GM19395 (cell line): ENCODE measurements around the gene MLLT6.
"Not testable (repeated sequence)": the region's sequence is repeated elsewhere in the genome, so short reads cannot be mapped to it uniquely, and the experiment has no call there.

Experiments
- ATAC-seq: cut with Tn5 transposase; IDR thresholded peaks from one replicate; pipeline ENCODE4 v1.9.1; 2021; ENCODE audit warnings: mild to moderate bottlenecking, moderate library complexity; ENCODE audit not compliant: unreplicated experiment

The MLLT6 gene

GRCh38 chr17:38725066-38725465, 20.0 kb downstream of the MLLT6 start:
- no peak for ATAC-seq

DNA sequence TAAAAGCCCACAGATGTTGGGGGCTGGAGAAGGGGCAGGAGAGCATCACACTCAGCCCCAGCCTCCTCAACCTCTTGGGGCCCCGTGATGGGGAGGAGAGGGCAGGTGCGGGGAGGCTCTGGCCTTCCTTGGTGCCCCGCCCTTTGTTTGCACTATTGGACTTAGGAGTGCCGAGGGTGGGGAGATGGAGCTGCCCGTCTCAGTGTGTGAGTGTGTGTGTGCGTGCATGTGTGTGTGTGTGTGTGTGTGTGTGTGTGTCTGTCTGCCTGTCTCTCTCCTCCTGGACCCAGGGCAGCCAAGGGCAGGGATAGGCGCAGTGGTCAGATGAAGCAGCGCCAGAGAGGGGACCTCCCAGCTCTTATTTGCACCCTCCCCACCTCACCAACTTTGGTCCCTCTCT, 21.1 kb downstream of the MLLT6 start:
- not testable (repeated sequence) for ATAC-seq

DNA sequence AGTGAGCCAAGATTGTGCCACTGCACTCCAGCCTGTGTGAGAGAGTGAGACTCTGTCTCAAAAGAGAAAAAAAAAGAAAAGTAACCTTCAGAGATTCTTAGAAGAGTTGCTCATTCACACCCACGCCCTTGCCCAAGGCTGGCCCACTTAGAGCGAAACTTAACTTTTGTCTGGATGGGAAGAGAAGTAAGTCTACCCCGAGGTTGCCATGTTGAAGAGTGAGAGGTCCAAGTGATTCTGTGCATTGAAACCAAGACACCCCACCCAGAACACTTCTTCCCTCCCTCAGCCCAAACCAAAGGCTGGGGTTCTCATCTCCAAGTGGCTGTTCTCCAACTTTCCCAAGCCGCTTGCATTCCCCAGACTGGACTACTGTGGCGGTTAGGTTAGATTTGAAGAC, 22.7 kb downstream of the MLLT6 start:
- no peak for ATAC-seq

DNA sequence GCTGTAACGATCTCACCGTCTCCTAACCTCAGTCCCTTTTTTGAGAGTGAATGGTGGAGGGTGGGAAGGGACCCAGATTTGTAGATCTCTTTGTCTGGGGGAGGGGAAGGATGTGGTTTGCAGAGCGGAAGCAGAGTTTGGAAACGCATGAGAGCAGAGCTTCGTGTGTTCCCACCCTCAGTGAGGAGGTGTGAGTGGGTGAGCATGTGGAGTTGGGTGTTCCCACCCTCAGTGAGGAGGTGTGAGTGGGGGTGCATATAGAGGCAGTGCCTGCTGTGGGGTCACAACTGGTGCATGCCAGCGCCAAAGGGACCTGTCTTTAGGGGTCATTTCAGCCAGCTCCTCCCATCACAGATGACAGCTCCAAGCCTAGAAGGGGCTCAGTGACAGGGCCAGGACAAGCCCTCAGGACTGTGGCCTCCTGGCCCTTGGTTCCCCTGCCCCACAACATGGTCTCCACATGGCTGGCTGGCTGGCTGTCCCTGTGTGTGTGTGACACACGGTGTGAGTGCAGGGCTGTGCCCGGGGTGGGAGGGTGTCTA, 23.3 kb downstream of the MLLT6 start:
- no peak for ATAC-seq

DNA sequence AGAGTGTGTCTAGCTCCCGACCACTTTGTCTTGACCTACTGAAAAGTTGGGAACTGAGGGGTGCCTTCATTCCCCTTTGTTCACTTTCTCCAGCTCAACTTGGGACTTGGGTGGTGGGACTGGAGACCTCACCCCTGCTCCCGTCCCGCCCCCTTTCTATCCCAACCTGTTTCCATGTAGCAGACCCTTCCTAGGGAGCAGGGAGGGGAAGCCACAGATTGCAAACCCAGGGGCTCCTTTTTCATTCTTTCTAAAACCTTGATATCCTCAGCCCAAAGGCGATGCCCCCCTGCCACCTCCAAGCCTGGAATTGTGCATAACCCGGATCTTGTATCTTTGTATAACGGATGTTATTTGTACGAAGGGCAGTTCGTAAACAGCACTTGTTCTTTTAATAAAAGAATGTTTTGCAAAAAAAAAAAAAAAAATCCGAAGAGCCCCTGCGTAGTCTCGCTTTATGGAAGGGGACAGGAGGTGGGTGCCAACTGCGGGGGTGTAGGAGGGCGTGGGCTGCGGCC, 24.4 kb downstream of the MLLT6 start:
- no peak for ATAC-seq

DNA sequence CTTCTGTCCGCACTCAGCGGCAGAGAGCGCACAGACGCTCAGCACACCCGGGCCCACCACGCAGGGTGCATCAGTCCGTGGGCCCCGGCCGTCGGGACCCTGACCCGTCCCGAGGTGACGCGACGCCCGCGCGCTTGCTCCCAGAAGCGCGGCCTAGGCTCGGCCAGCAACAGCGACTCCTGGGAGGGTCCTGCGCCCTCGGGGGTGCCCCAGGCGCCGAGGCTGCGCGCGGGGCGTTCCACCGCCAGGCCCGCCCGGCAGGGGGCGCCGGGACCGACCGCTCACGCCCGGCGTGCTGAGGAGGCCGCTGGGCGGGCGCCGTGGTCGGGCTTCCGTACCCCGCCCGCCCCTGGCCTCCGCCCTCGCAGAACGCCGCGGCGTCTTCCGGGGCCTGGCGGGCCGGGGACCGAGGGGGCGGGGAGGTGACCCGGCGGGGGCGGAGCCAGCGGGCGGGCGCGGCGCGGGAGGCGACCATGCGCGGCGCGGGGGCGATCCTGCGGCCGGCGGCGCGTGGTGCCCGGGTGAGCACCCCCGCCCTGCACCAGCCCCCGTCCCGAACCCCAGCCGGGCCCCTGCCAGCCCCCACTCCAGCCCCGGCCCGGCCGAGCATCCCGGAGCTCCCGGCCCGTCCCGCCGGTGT, 24.9 kb downstream of the MLLT6 start, which contains the start of gene CISD3:
Gene CISD3, plus strand, starts transcription at position 456 of the 640 bp plus-strand sequence. Its CDS starts 18 bp downstream, at position 474.
- no peak for ATAC-seq

DNA sequence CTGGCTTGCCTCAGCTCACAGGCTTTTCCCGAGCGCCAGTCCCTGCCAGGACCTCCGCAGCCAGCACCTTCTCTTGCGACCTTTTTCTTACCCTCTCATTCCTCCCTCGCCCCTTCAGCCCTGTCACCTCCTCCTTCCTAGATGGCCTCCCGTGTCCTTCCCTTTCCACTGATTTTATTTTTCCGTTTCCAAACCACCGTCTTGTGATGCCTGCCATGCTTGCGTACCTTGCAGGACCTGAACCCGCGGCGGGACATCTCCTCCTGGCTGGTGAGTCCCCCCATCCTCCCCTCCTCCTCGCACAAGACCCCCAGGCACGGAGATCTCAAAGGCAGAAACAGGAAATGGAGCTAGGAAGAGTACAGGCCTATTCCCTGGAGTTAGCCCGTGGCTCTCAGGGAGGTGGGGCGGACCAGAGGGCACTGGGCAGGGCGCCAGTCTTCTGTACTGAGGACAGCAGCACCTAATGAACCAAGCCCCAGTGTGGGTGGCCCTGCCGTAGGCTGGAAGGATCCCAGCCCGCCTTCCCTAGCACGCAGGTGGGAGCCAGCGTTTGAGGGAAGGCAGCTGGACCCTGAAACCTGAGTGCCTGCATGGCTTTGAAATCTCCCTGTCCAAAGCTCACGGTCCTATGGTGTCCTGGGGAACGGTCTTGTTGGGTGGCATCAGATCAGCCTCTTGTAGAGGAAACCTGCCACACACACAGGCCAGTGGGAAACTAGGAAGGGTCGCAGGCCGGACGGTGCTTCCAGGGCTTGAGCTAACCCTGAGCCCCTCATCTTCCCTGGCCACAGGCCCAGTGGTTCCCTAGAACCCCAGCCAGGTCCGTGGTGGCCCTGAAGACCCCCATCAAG, 25.7 kb downstream of the MLLT6 start:
- ATAC-seq = no peak

GRCh38 chr17:38731526-38732294, 26.6 kb downstream of the MLLT6 start:
- ATAC-seq = no peak

DNA sequence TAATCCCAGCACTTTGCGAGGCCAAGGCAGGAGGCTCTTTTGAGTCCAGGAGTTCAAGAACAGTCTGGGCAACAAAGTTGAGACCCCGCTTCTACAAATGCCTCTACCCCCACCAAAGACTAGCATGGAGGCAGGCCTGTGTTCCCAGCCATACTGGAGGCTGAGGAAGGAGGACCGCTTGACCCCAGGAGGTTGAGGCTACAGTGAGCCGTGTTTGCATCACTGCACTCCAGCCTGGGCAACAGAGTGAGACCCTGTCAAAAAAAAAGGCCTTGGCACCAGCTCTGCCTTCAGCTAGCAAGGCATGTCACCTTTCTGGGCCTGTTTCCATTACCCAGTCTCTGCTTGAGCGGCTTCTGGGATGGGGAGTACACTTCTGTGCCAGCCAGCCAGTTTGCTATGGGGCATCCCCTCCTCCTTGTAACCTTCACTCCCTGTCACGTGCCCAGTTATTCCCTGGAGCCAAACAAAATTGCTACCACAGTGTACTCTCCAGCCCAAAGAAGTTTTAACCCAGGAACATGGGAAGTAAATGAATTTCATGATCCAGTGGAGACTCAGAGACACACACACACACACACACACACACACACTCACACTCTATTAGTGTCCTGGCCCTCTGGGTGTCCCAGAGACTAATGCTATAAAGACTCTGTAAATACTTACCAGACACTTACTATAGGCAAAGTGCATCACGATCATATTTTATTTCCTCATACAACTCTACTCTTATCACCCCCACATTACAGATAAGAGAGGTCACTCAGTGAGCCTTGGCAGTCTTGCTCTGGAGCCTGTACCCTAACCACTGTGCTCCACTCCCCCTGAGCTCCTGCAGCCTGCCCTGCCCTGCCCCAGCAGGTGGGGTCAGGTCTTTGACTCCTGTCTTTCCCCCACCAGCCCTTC, 27.6 kb downstream of the MLLT6 start:
- no peak for ATAC-seq

DNA sequence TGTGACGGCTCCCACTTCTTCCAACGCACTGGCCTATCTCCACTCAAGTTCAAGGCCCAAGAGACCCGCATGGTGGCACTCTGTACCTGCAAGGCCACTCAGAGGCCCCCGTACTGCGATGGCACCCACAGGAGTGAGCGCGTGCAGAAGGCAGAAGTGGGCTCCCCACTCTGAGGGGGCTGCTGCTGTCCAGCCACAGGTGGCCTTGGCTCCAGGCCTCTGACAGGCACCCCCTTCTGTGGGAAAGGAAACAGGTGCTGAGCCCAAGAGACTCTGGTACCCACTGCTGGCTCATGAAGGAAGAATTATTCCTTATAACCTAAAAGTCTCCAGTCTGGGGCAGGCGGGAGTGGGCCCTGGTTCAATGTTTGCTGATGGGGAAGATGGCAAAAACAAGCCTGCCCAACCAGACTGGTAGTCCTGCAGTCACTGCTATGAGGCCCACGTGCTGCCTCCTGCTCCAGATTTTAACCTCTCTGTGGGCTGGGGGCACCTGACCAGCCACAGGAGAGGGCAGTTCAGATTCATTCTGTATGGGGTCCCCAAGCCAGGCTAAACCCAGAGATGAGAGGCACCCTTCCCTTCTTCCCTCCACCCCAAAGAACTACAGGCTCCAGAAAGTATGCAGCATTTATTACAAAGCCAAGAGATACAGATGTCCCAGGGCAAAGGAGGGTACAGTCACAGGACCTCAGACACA, 28.4 kb downstream of the MLLT6 start:
- ATAC-seq = no peak

DNA sequence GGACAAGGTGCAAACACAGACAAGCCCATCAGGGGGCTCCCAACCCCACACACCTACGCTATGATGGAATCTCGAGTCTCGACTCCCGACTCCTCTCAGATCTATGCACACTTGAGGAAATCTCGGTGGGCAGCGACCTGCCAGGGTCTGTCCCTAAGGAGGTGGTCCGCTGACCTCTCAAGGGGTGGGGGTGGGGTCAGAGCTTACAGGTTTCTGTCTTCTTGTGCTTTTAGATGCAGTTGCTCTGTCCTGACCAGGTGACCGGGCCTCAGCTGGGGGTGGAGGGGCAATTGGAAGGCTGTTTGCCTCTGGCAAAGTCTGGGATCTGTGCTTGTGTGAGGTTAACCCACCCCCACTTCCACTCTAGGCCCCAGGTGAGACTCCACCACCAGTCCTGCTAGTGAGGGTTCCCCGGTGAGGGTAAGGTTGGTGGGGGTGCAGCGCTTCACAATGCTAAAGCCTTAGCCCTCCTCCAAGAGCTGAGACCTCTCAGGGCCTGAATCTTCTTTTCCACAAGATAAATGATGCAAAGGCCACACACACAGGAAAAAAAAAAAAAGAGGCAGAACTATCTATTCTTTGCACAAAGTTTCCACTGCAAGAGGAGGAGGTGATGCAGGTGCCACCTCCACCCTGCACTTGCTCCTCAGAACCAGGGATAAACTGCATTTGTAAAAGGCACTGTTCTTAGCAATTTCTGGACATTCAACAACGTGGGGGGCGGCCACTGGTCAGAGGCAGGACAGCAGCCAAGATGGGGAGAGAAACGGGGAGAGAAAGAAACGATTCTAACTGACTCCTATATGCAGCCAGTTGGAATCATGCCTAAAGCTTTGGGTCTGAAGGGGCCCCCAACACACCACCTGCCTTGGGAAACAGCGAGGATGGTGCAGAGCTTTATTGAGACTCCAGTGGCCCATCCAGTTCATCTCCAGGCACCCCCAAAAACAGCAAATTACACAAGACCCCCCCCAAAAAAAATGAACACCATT, 29.2 kb downstream of the MLLT6 start:
- no peak for ATAC-seq

DNA sequence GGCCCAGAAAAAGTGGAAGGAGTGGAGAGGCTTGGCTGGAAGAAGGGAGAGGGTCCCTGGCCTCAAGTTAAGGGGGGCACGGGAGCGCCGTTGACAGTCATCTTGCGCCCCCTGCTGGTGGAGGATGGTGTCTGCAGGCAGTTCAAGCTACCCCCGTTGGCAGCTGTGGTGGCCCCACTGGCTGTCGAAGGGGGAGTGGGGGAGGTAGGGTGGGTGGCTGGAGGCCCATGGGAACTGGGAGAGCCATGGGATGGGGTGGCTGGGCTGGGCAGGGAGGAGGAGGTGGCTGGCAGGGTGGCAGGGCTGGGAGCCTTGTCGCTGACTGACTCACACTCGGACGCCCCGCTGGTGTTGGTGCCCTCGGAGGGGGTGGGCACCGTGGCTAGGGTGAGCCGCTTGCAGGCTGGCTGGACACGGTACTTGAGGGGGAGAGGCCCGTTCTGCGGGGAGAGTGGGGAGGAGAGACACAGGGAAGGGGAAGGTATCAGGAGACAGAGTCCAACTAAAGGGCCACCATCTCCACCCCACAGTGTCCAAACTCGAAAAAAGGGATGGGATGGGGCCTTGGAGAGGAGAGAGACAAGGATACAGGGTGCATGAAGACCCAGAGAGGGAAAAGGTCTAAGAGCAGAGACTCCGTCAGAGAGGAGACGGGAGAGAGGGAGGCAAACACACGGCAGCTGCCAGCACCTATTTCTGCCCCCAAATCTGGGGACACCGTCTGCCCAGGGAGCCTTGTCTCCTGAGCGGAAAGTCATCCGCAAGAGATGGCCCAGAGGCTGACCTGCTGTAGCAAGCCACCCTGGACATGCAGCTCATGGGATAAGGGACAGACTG, 30.3 kb downstream of the MLLT6 start:
- ATAC-seq = no peak

- no peak for ATAC-seq
These were observed 33.1 kb downstream of the MLLT6 start for GRCh38 chr17:38738007-38738662.

DNA sequence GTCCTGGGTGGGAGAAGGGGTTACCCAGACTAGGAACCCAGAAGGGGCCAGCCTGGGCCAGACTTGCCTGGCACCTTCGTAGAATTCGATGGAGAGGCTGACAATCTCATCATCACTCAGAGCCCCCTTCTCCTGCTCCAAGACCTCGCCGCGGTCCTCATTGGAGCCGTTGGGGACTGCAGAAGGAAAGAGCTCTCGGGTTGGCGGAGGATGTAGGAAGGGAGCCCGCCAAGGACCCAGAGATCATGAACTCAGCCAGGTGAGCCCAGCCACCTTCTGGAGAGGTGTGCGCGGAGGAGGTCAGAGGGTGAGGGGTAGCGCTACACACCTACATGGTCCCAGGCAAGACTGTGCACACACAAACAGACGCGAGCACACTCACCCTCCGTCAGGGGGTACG, 33.6 kb downstream of the MLLT6 start:
- no peak for ATAC-seq

DNA sequence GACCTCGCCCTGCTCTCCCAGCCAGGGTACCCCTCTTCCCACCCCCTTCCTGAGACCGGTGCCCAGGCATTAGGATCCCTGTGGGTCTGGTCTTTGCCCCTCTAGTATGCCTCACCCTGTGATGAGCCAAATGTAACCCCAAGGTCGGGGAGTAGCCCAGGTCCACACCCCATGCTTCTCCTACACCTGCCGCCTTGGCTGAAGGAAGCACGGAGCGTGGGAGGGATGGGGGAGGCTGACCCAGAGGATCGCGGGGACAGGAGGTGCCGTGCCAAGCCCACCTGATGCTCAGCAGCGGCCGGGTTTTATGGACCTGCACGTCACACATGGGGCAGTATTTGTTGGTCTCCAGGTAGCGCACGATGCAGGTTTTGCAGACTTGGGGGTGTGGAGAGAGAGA, 34.2 kb downstream of the MLLT6 start:
- no peak for ATAC-seq

DNA sequence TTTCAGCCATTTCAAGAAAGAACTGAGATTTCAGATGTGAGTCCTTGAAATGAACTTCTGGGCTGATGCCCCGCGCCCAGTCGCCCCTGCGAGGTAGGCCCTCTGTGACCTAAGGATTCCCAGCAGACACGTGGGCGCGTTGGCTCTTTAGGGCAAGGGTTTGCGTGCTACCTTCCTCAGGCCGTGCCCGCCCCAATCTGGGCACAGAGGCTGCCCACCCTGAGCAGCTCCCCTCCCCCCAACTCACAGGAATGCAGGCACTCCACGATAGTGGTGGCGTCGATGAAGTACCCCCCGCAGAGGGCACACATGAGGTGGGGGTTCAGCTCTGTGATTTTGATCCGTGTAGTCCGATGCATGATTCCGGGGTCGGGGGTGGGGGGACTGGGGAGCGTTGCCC, 35.0 kb downstream of the MLLT6 start:
- no peak for ATAC-seq

GRCh38 chr17:38740806-38741205, 35.7 kb downstream of the MLLT6 start:
- no peak for ATAC-seq
